ENCODE results near the gene FBXO4.

- TF ChIP-seq CTCF (IDR thresholded peaks at IDR 0.05) (no peak), POLR2A (IDR thresholded peaks at IDR 0.05) (no peak)
Measured at GRCh38 chr5:41935544-41935943, 10.5 kb downstream of the FBXO4 start.
